KMS-11 (cell line): ENCODE results near the gene ZNF844.

Source experiments
- H2AFZ ChIP-seq: fragments of 200-600 bp; sonication (generic); 2 replicates; pipeline ENCODE4 v1.6.1; 2016; ENCODE audit warnings: antibody characterized with exemption, mixed run types, low read depth
- H3K27ac ChIP-seq: fragments of 200-600 bp; sonication (generic); 2 replicates; pipeline ENCODE4 v1.6.1; 2016; ENCODE audit warnings: mild to moderate bottlenecking, mixed run types
- H3K27me3 ChIP-seq: fragments of 200-600 bp; sonication (generic); 2 replicates; pipeline ENCODE4 v1.6.1; 2017; ENCODE audit warnings: mild to moderate bottlenecking, low read depth, mixed run types, moderate library complexity; ENCODE audit not compliant: insufficient read depth
- H3K36me3 ChIP-seq: fragments of 200-600 bp; sonication (generic); 2 replicates; pipeline ENCODE4 v1.6.1; 2017; ENCODE audit warnings: mild to moderate bottlenecking, mixed run types; ENCODE audit not compliant: insufficient read depth
- H3K4me1 ChIP-seq: fragments of 200-600 bp; sonication (generic); 2 replicates; pipeline ENCODE4 v1.6.1; 2016; ENCODE audit warnings: mild to moderate bottlenecking, low read depth, mixed run types; ENCODE audit not compliant: poor library complexity, severe bottlenecking
- H3K4me2 ChIP-seq: fragments of 200-600 bp; sonication (generic); 2 replicates; pipeline ENCODE4 v1.7.0; 2016; ENCODE audit warnings: mild to moderate bottlenecking, mixed run types
- H3K4me3 ChIP-seq: fragments of 200-600 bp; sonication (generic); IDR thresholded peaks from 2 replicates; pipeline ENCODE4 v1.6.1; 2017; ENCODE audit warnings: low read depth, low read length, mixed read lengths; ENCODE audit not compliant: insufficient read depth
- H3K79me2 ChIP-seq: fragments of 200-600 bp; sonication (generic); 2 replicates; pipeline ENCODE4 v1.6.1; 2016; ENCODE audit warnings: low read depth, mixed run types; ENCODE audit not compliant: insufficient read depth
- H3K9ac ChIP-seq: fragments of 200-600 bp; sonication (generic); 2 replicates; pipeline ENCODE4 v1.6.1; 2016; ENCODE audit warnings: mild to moderate bottlenecking, mixed run types
- H4K20me1 ChIP-seq: fragments of 200-600 bp; sonication (generic); 2 replicates; pipeline ENCODE4 v1.6.1; 2016; ENCODE audit warnings: mild to moderate bottlenecking, mixed run types; ENCODE audit not compliant: insufficient read depth
- TF ChIP-seq, protein P1 (sequence below): fragments of 200-600 bp; sonication (generic); conservative IDR thresholded peaks from 2 replicates; pipeline ENCODE4 v1.6.1; 2017; ENCODE audit warnings: low read depth, mild to moderate bottlenecking, antibody characterized with exemption, low read length, moderate library complexity, mixed read lengths

Gene ZNF844

DNA sequence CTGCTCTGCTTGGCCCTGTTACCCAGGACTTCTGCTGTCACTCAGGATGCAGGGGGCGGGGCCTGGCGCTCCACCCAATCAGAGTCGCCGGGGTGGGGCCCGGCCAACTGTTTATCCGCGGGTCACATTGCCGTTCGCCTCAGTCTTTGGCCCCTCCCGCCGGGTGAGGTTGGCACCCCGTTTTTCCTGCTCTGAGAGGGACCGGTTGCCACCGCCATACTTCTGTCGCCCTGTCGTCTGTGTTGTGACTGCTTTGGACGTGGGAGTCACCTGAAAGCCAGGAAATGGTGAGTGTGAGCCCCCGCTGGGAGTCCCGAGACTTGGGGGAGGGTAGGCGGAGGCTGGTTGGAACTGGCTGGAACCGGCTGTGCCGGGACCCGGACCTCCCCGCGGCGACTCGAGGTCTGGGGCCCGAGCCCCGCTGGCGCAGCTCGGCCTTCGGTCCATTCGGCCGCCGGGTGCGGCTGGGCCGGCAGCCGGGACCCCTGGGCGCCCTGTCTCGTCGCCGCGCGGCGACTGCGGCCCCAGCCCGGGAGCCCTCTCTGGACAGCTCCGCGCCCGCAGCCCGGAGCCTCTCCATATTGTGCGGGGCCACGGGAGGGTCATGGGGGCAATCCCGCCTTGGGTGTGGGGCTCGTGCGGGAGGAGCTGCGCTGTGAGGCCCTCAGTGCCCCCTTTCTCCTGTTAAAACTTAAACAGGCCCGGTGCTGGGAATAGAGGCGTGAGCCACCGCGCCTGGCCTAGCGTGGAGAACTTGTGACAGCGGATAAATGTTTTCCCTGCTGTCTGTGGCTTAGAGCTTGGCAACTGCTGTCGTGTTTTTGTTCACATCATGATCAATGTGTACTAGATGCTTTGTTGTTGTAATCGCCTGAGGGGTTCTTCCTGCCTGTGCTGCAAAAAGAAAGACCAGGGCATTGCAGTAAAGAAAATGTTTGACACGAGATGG is at the start of gene ZNF844:
ZNF844 (plus strand) TSS at position 142 of the 949 bp plus-strand sequence; CDS start at position 285, 143 bp downstream.
- H3K9ac ChIP-seq, result no peak within 1 kb of the TSS
- no peaks in the 10 kb centered on the region for H3K4me1 ChIP-seq
- H3K4me3 ChIP-seq, result no peak within 1 kb of the TSS
- no peaks in the 10 kb centered on the region for H3K27me3 ChIP-seq
- H4K20me1 ChIP-seq, result no peaks in the 10 kb centered on the region
- no peak within 1 kb of the TSS for H3K27ac ChIP-seq
- TF ChIP-seq, protein P1, sequence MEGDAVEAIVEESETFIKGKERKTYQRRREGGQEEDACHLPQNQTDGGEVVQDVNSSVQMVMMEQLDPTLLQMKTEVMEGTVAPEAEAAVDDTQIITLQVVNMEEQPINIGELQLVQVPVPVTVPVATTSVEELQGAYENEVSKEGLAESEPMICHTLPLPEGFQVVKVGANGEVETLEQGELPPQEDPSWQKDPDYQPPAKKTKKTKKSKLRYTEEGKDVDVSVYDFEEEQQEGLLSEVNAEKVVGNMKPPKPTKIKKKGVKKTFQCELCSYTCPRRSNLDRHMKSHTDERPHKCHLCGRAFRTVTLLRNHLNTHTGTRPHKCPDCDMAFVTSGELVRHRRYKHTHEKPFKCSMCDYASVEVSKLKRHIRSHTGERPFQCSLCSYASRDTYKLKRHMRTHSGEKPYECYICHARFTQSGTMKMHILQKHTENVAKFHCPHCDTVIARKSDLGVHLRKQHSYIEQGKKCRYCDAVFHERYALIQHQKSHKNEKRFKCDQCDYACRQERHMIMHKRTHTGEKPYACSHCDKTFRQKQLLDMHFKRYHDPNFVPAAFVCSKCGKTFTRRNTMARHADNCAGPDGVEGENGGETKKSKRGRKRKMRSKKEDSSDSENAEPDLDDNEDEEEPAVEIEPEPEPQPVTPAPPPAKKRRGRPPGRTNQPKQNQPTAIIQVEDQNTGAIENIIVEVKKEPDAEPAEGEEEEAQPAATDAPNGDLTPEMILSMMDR, result no peak
- H3K4me2 ChIP-seq, result no peak within 1 kb of the TSS
- H3K36me3 ChIP-seq, result no peaks in the 10 kb centered on the region
- no peak within 1 kb of the TSS for H2AFZ ChIP-seq
- H3K79me2 ChIP-seq, result no peaks in the 10 kb centered on the region

DNA sequence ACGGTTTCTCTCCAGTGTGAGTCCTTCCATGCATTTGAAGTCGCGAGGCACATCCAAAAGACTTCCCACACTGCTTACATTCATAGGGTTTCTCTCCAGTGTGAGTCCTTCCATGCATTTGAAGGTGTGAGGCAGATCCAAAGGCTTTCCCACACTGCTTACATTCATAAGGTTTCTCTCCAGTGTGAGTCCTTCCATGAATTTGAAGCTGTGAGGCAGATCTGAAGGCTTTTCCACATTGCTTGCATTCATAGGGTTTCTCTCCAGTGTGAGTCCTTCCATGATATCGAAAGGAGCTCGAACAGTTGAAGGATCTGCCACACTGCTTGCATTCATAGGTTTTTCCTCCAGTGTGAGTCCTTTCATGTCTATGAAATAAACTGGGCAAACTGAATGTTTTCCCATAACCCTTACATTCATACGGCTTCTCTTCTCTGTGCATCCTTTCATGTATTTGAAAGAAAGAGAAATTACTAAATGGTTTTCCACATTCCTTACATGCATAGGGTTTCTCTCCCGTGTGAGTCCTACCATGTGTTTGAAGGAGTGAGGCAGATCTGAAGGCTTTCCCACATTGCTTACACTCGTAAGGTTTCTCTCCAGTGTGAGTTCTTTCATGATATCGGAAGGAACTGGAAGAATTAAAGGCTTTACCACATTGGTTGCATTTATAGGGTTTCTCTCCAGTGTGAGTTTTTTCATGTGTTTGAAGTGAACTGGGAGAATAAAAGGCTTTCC is 49.3 kb upstream of the ZNF844 start:
- H3K27ac ChIP-seq, result no peak overlapping the region
- no peaks in the 10 kb centered on the region for H3K27me3 ChIP-seq
- no peaks in the 10 kb centered on the region for H3K79me2 ChIP-seq
- H2AFZ ChIP-seq, result no peak overlapping the region
- no peak overlapping the region for H3K4me3 ChIP-seq
- no peak overlapping the region for H3K9ac ChIP-seq
- TF ChIP-seq, protein P1, result no peak
- H3K36me3 ChIP-seq, result no peaks in the 10 kb centered on the region
- H3K4me2 ChIP-seq, result no peak overlapping the region
- H4K20me1 ChIP-seq, result no peaks in the 10 kb centered on the region
- H3K4me1 ChIP-seq, result no peaks in the 10 kb centered on the region

DNA sequence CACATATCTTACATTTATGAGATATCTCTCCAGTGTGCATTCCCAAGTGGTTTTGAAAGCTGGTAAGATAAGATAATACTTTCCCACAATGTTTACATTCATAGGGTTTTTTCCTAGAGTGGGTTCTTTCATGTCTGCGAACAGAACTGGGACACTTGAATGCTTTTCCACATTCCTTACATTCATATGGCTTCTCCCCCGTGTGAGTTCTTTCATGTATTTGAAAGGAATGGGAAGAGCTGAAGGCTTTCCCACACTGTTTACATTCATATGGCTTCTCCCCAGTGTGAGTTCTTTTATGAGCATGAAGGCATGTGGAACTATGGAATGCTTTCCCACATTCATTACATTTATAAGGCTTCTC is 48.8 kb upstream of the ZNF844 start:
- no peaks in the 10 kb centered on the region for H3K27me3 ChIP-seq
- H3K4me2 ChIP-seq, result no peak overlapping the region
- H3K79me2 ChIP-seq, result no peaks in the 10 kb centered on the region
- H3K4me1 ChIP-seq, result no peaks in the 10 kb centered on the region
- H3K9ac ChIP-seq, result no peak overlapping the region
- no peak overlapping the region for H2AFZ ChIP-seq
- no peak overlapping the region for H3K27ac ChIP-seq
- TF ChIP-seq, protein P1, result no peak
- H3K4me3 ChIP-seq, result no peak overlapping the region
- no peaks in the 10 kb centered on the region for H4K20me1 ChIP-seq
- H3K36me3 ChIP-seq, result no peaks in the 10 kb centered on the region

DNA sequence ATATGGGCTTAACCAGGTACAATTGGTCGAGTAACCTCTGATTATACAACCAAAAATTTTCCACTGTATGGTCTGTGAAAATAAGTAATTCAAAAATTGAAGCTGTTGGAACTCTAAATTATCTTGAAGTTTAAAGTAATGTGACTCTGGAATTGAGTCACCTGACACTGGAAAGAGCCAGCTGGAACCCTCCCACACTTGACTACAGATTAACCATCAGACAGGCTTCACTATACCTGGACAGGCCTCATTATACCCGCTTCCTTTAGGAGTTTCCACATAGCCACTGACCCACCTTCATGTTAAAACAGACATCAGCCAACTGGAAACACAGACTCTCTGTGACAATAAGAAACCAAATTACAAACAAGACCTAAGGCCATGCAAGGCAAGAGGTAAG is 30.3 kb upstream of the ZNF844 start:
- Histone ChIP-seq H4K20me1 (no peaks in the 10 kb centered on the region), H3K27ac (no peak overlapping the region), H3K9ac (no peak overlapping the region), H3K79me2 (no peaks in the 10 kb centered on the region), H3K4me3 (no peak overlapping the region), H3K36me3 (no peaks in the 10 kb centered on the region), H3K27me3 (no peaks in the 10 kb centered on the region), H3K4me2 (no peak overlapping the region), H2AFZ (no peak overlapping the region), H3K4me1 (no peaks in the 10 kb centered on the region)
- TF ChIP-seq, protein P1, result no peak
